Epithelial cell of proximal tubule (primary cell): Measurements from ENCODE around the gene CLCNKA. TPM values are rescaled to one million over a fixed set of nuclear protein-coding genes. Genes with fewer than 3 reads are reported as not detected.

Source experiments
- DNase-seq: peaks from one replicate; pipeline ENCODE4 v3.0.0-alpha.2; 2011; ENCODE audit warnings: low read depth
- H3K4me3 ChIP-seq: 2 replicates; pipeline ENCODE4 v1.5.1; 2011; ENCODE audit warnings: low read depth, mild to moderate bottlenecking, low read length
- CTCF ChIP-seq: conservative IDR thresholded peaks from 2 replicates; pipeline ENCODE4 v1.5.1; 2012; ENCODE audit warnings: low read depth, mild to moderate bottlenecking, low read length
- total RNA-seq: library from RNA; depleted of rRNA; stranded (reverse); fragments of >200 nt; gene quantifications from 2 replicates; pipeline ENCODE4 v1.2.3, GENCODE V29; 2015

CLCNKA gene
- total RNA-seq, 1 donor from 2014 or later, result not detected

- DNase-seq, result no peak
- H3K4me3 ChIP-seq, result no peak overlapping the region
- no peak for TF ChIP-seq CTCF
Observed at GRCh38 chr1:16014509-16015482, 7.0 kb upstream of the CLCNKA start.

- TF ChIP-seq CTCF, result no peak
- DNase-seq, result no peak
- no peak overlapping the region for H3K4me3 ChIP-seq
Observed at GRCh38 chr1:16015491-16015890, 6.3 kb upstream of the CLCNKA start.

- H3K4me3 ChIP-seq, result no peak overlapping the region
- DNase-seq, result no peak
- no peak for TF ChIP-seq CTCF
Observed at GRCh38 chr1:16015960-16016901, 5.6 kb upstream of the CLCNKA start.

GRCh38 chr1:16017076-16017460 is 4.8 kb upstream of the CLCNKA start:
- no peak for TF ChIP-seq CTCF
- DNase-seq, result no peak
- no peak overlapping the region for H3K4me3 ChIP-seq

GRCh38 chr1:16017461-16018303 is 4.2 kb upstream of the CLCNKA start, which contains the start of gene HSPB7:
HSPB7 (minus strand) TSS chr1:16018043; CDS start chr1:16017963, 80 bp downstream.
- no peak for TF ChIP-seq CTCF
- H3K4me3 ChIP-seq, result no peak within 1 kb of the TSS
- DNase-seq, result no peak

GRCh38 chr1:16018308-16018707 is 3.5 kb upstream of the CLCNKA start:
- H3K4me3 ChIP-seq, result no peak overlapping the region
- DNase-seq, result no peak
- no peak for TF ChIP-seq CTCF
